HL-60 (cell line): Measurements from ENCODE around the gene TMBIM6.
"Not testable (repeated sequence)": the region's sequence is repeated elsewhere in the genome, so short reads cannot be mapped to it uniquely, and the experiment has no call there.

ENCODE experiments used
- DNase-seq, 2 experiments: peaks; one replicate each; pipeline ENCODE4 v3.0.0-alpha.2; 2010 to 2020; ENCODE audit warnings: low read depth in 1 of 2, low spot score in 1 of 2
- H3K27ac ChIP-seq: fragments of 250-450 bp; sonication (Bioruptor Pico); replicated peaks from 2 replicates; pipeline ENCODE4 v1.5.1; 2020; ENCODE audit warnings: mild to moderate bottlenecking, moderate library complexity
- H3K27me3 ChIP-seq: fragments of 250-450 bp; sonication (Bioruptor Pico); 2 replicates; pipeline ENCODE4 v1.5.1; 2021; ENCODE audit warnings: mild to moderate bottlenecking, moderate library complexity; ENCODE audit not compliant: insufficient read depth, poor library complexity, severe bottlenecking
- H3K4me3 ChIP-seq: replicated peaks from 2 replicates; pipeline ENCODE4 v1.5.1; 2011; ENCODE audit warnings: mild to moderate bottlenecking, control low read depth, low read length; ENCODE audit not compliant: insufficient read depth
- CTCF ChIP-seq: IDR thresholded peaks from one replicate; pipeline ENCODE4 v1.5.1; 2011; ENCODE audit warnings: low read length, control low read depth, inconsistent platforms; ENCODE audit not compliant: insufficient read depth
- GABPA ChIP-seq: IDR thresholded peaks from 2 replicates; pipeline ENCODE4 v1.6.1; 2012; ENCODE audit warnings: low read depth
- POLR2AphosphoS5 ChIP-seq: IDR thresholded peaks from 2 replicates; pipeline ENCODE4 v1.6.1; 2012; ENCODE audit warnings: low read depth
- REST ChIP-seq: IDR thresholded peaks from 2 replicates; pipeline ENCODE4 v1.6.1; 2012; ENCODE audit warnings: low read depth; ENCODE audit not compliant: insufficient replicate concordance
- SPI1 ChIP-seq: IDR thresholded peaks from 2 replicates; pipeline ENCODE4 v1.6.1; 2012; ENCODE audit warnings: low read depth, mild to moderate bottlenecking, borderline replicate concordance

The TMBIM6 gene

GRCh38 chr12:49720214-49720613, 21.1 kb upstream of the TMBIM6 start:
- H3K27ac ChIP-seq: no peak overlapping the region
- DNase-seq: no peak
- no peak overlapping the region for H3K4me3 ChIP-seq
- no peaks in the 10 kb centered on the region for H3K27me3 ChIP-seq
- no peak for TF ChIP-seq REST
- no peak for TF ChIP-seq GABPA
- TF ChIP-seq SPI1: no peak
- no peak for TF ChIP-seq POLR2AphosphoS5
- TF ChIP-seq CTCF: no peak

- DNase-seq, H3K4me3 ChIP-seq, H3K27me3 ChIP-seq, H3K27ac ChIP-seq: not testable (repeated sequence)
These were observed 20.0 kb upstream of the TMBIM6 start for GRCh38 chr12:49721355-49721754.

GRCh38 chr12:49728446-49728845, 12.9 kb upstream of the TMBIM6 start:
- no peak for DNase-seq
- no peak for TF ChIP-seq SPI1
- no peak for TF ChIP-seq CTCF
- no peak for TF ChIP-seq POLR2AphosphoS5
- TF ChIP-seq GABPA: no peak
- no peak for TF ChIP-seq REST
- no peak overlapping the region for H3K4me3 ChIP-seq
- no peak overlapping the region for H3K27ac ChIP-seq
- no peaks in the 10 kb centered on the region for H3K27me3 ChIP-seq

- Histone ChIP-seq H3K27me3 (no peaks in the 10 kb centered on the region), H3K27ac (no peak overlapping the region), H3K4me3 (no peak overlapping the region)
- TF ChIP-seq CTCF: no peak
- no peak for TF ChIP-seq POLR2AphosphoS5
- no peak for DNase-seq
These were observed 11.3 kb upstream of the TMBIM6 start for GRCh38 chr12:49730050-49730449.
